Trophoblast cell (in vitro differentiated cells and primary cell): ENCODE measurements around the gene CYTH1.

Experiments used
- DNase-seq, 2 donors: peaks; one replicate each; pipeline ENCODE4 v3.0.0-alpha.2; 2016
- H2AFZ ChIP-seq: 2 replicates; pipeline ENCODE4 v1.6.1; 2013; ENCODE audit warnings: low read length, moderate library complexity, mild to moderate bottlenecking; ENCODE audit not compliant: insufficient read depth, poor library complexity
- H2AK5ac ChIP-seq: 2 replicates; pipeline ENCODE4 v1.6.1; 2013; ENCODE audit warnings: mild to moderate bottlenecking, low read length
- H2BK120ac ChIP-seq: 2 replicates; pipeline ENCODE4 v1.6.1; 2013; ENCODE audit warnings: low read length, mild to moderate bottlenecking, moderate library complexity; ENCODE audit not compliant: insufficient read depth, poor library complexity
- H2BK12ac ChIP-seq: 2 replicates; pipeline ENCODE4 v1.6.1; 2013; ENCODE audit warnings: mild to moderate bottlenecking, low read length, moderate library complexity
- H2BK5ac ChIP-seq: 2 replicates; pipeline ENCODE4 v1.6.1; 2013; ENCODE audit warnings: low read length, low read depth, moderate library complexity, mild to moderate bottlenecking; ENCODE audit not compliant: poor library complexity
- H3K14ac ChIP-seq: 2 replicates; pipeline ENCODE4 v1.6.1; 2013; ENCODE audit warnings: mild to moderate bottlenecking, low read length
- H3K18ac ChIP-seq: 2 replicates; pipeline ENCODE4 v1.6.1; 2013; ENCODE audit warnings: mild to moderate bottlenecking, low read length
- H3K23ac ChIP-seq: 2 replicates; pipeline ENCODE4 v1.6.1; 2013; ENCODE audit warnings: low read length
- H3K27ac ChIP-seq: 2 replicates; pipeline ENCODE4 v1.5.1; 2013; ENCODE audit warnings: low read depth, mild to moderate bottlenecking, inconsistent platforms, low read length, moderate library complexity
- H3K27me3 ChIP-seq: 2 replicates; pipeline ENCODE4 v1.6.1; 2013; ENCODE audit warnings: inconsistent platforms, mild to moderate bottlenecking, low read length, moderate library complexity; ENCODE audit not compliant: insufficient read depth
- H3K36me3 ChIP-seq, 2 experiments: 1 replicate in 1 of 2; 2 replicates in 1 of 2; pipeline ENCODE4 v1.6.1; 2013; ENCODE audit warnings: low read length in 2 of 2, mild to moderate bottlenecking in 2 of 2, moderate library complexity in 1 of 2; ENCODE audit not compliant: insufficient read depth in 2 of 2, control insufficient read depth in 1 of 2
- H3K4ac ChIP-seq: 2 replicates; pipeline ENCODE4 v1.6.1; 2013; ENCODE audit warnings: low read depth, mild to moderate bottlenecking, low read length, moderate library complexity
- H3K4me1 ChIP-seq, 2 experiments: 1 replicate in 1 of 2; 2 replicates in 1 of 2; pipeline ENCODE4 v1.6.1; 2013; ENCODE audit warnings: low read length in 2 of 2, mild to moderate bottlenecking in 2 of 2, moderate library complexity in 1 of 2; ENCODE audit not compliant: insufficient read depth in 2 of 2, control insufficient read depth in 1 of 2
- H3K4me2 ChIP-seq: 2 replicates; pipeline ENCODE4 v1.6.1; 2013; ENCODE audit warnings: inconsistent platforms, mild to moderate bottlenecking, low read length, moderate library complexity
- H3K4me3 ChIP-seq: 2 replicates; pipeline ENCODE4 v1.5.1; 2013; ENCODE audit warnings: mild to moderate bottlenecking, low read depth, low read length, inconsistent platforms
- H3K79me1 ChIP-seq: one replicate; pipeline ENCODE4 v1.6.1; 2013; ENCODE audit warnings: low read length
- H3K79me2 ChIP-seq: 2 replicates; pipeline ENCODE4 v1.6.1; 2013; ENCODE audit warnings: low read length, mild to moderate bottlenecking; ENCODE audit not compliant: control insufficient read depth, insufficient read depth, poor library complexity
- H3K9ac ChIP-seq: 2 replicates; pipeline ENCODE4 v1.6.1; 2013; ENCODE audit warnings: mild to moderate bottlenecking, low read length
- H3K9me3 ChIP-seq: 2 replicates; pipeline ENCODE4 v1.6.1; 2013; ENCODE audit warnings: low read depth, mild to moderate bottlenecking, control low read depth, inconsistent platforms, low read length; ENCODE audit not compliant: insufficient read depth
- H4K12ac ChIP-seq: 2 replicates; pipeline ENCODE4 v1.6.1; 2013; ENCODE audit warnings: low read depth, mild to moderate bottlenecking, low read length, moderate library complexity
- H4K8ac ChIP-seq: 2 replicates; pipeline ENCODE4 v1.6.1; 2013; ENCODE audit warnings: low read depth, mild to moderate bottlenecking, low read length, moderate library complexity
- H4K91ac ChIP-seq: one replicate; pipeline ENCODE4 v1.6.1; 2013; ENCODE audit warnings: low read depth, mild to moderate bottlenecking, low read length, moderate library complexity
- WGBS: extraction: QIAGEN DNeasy Blood & Tissue Kit; methylation state at CpG from one replicate; pipeline ENCODE4 v1.1.7; 2013; ENCODE audit warnings: missing lambda C conversion rate; ENCODE audit not compliant: insufficient read length, insufficient coverage; ENCODE audit errors: extremely low coverage; 5-methylcytosine and 5-hydroxymethylcytosine counted together

CYTH1 gene

DNA sequence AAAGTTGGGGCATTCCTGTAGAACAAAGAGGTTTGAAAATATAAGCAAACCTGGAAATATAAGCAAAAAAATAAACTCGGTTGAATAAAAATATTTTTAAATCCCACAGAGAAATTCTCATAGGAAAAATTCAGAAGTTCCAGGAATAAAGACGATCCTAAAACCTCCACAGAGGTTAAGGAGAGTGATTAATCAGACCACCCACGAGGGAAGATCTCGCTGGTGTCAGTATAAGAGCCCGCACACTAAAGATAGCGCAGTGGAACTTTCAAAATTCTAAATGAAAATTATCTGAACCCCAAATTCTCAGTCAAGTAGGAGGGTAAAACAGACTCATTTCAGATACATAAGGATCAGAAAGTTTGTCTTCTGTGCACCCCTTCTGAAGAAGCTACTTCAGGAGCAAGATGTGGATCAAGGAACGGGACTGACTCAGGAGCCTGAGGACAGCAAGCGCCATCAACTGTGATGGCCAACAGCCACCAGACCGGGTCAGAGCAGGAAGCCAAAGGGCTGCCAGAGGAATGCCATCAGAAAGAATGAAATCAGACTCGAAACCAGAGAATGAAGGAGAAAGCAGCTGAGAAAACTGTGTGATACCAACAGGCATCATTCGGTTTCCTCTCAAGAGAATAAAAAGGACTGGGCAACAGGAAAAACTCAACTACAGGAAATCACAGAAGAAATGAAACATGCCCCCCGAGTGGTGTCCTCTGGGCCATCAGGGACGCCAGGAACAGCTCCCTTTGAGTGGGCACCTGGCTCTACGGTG lies 66.9 kb downstream of the CYTH1 start:
- Histone ChIP-seq H3K4me2 (no peak overlapping the region), H3K14ac (no peak overlapping the region), H3K4ac (no peak overlapping the region), H2BK5ac (no peak overlapping the region), H3K4me3 (no peak overlapping the region), H3K27me3 (no peaks in the 10 kb centered on the region), H2AFZ (no peak overlapping the region), H2BK120ac (no peak overlapping the region), H3K23ac (no peak overlapping the region), H3K9me3 (peaks cover 3% of the 10 kb centered on the region), H3K79me2 (no peaks in the 10 kb centered on the region), H4K91ac (no peak overlapping the region), H3K18ac (no peak overlapping the region), H4K12ac (no peak overlapping the region), H3K79me1 (no peaks in the 10 kb centered on the region), H3K4me1 (peaks cover 5 to 7% of the 10 kb centered on the region in 2 experiments), H2AK5ac (no peak overlapping the region), H3K36me3 (no peaks in the 10 kb centered on the region), H2BK12ac (no peak overlapping the region), H4K8ac (no peak overlapping the region), H3K9ac (no peak overlapping the region), H3K27ac (no peak overlapping the region)
- no CpG with 5 or more reads among the region's 14 CpGs for WGBS
- peak in 1 of 2 donors; percentile 44 for DNase-seq

DNA sequence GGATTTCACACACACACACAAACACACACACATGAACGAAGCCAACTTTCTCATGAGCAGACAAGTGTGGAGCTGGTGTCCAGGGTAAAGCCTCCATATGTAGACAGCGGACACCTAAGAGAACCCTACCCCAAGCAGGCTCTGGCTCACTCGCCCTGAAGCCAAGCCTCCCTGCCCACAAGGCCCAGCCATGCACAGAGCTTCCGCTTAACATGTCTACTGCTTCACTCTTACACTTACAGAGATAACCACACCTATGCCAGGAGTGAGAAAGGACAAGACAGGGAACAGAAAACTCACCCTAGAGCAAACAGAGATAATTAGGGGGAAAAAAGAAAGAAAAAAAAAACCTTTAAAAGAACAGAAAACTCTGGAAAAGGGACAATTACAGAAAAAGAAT lies 67.5 kb downstream of the CYTH1 start:
- no CpG with 5 or more reads among the region's 4 CpGs for WGBS
- no peak overlapping the region for H2BK120ac ChIP-seq

DNA sequence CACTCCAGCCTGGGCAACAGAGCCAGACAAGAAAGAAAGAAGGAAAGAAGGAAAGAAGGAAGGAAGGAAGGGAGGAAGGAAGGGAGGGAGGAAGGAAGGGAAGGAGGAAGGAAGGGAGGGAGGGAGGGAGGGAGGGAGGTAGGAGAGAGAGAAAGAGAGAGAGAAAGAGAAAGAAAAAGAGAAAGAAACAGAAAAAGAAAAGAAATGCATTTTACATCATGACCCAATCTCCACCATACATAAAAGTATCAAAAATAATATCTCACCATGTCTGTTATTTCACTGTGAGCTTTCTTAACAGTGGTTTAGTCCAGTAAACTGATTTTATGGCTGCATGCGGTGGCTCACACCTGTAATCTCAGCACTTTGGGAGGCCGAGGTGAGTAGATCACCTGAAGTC lies 70.0 kb downstream of the CYTH1 start:
- Histone ChIP-seq H3K18ac (no peak overlapping the region), H3K27me3 (no peaks in the 10 kb centered on the region), H3K4ac (no peak overlapping the region), H3K9me3 (peaks cover 2% of the 10 kb centered on the region), H2BK12ac (no peak overlapping the region), H3K23ac (no peak overlapping the region), H2AFZ (no peak overlapping the region), H4K91ac (no peak overlapping the region), H3K4me3 (no peak overlapping the region), H3K9ac (no peak overlapping the region), H3K79me1 (no peaks in the 10 kb centered on the region), H3K27ac (no peak overlapping the region), H2BK5ac (no peak overlapping the region), H3K4me1 (peaks cover 3 to 7% of the 10 kb centered on the region in 2 experiments), H3K79me2 (no peaks in the 10 kb centered on the region), H2AK5ac (no peak overlapping the region), H4K8ac (no peak overlapping the region), H3K4me2 (no peak overlapping the region), H3K14ac (no peak overlapping the region), H3K36me3 (no peaks in the 10 kb centered on the region), H4K12ac (no peak overlapping the region), H2BK120ac (no peak overlapping the region)
- no peak for DNase-seq
- WGBS: no CpG with 5 or more reads among the region's 2 CpGs

More for the DNA sequence above, 67.5 kb downstream of the CYTH1 start:
- H4K12ac ChIP-seq: no peak overlapping the region
- no peak overlapping the region for H3K23ac ChIP-seq
- no peak overlapping the region for H3K9ac ChIP-seq
- peaks cover 5 to 7% of the 10 kb centered on the region in 2 experiments for H3K4me1 ChIP-seq
- no peak overlapping the region for H4K91ac ChIP-seq
- H2BK12ac ChIP-seq: no peak overlapping the region
- H3K4me3 ChIP-seq: no peak overlapping the region
- no peak overlapping the region for H2AK5ac ChIP-seq
- peaks cover 3% of the 10 kb centered on the region for H3K9me3 ChIP-seq
- H4K8ac ChIP-seq: no peak overlapping the region
- H3K27me3 ChIP-seq: no peaks in the 10 kb centered on the region
- no peak overlapping the region for H3K4ac ChIP-seq
- no peak overlapping the region for H3K18ac ChIP-seq
- no peaks in the 10 kb centered on the region for H3K79me2 ChIP-seq
- no peak overlapping the region for H3K4me2 ChIP-seq
- H3K36me3 ChIP-seq: no peaks in the 10 kb centered on the region
- no peak overlapping the region for H3K27ac ChIP-seq
- no peak for DNase-seq
- no peak overlapping the region for H3K14ac ChIP-seq
- no peak overlapping the region for H2BK5ac ChIP-seq
- no peak overlapping the region for H2AFZ ChIP-seq
- no peaks in the 10 kb centered on the region for H3K79me1 ChIP-seq

DNA sequence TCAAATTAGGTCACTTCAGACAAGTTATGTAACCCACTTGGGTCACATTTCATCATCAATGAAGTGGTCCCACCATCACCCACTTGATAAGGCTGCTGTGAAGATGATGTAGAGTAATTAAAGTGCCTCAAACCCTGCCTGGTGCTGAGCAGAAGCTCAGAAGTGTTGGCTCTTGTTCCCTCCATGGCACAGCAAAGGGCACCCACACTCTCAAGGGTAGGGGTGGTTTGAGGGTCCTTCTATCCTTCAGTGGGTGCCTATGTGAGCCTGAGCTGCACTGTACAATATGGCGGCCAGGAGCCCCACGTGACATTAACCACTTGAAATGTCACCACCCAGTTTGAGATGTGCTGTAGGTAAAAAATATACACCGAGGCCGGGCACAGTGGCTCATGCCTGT lies 71.5 kb downstream of the CYTH1 start:
- Histone ChIP-seq H3K4me1 (peaks cover 2 to 7% of the 10 kb centered on the region in 2 experiments), H3K4me2 (no peak overlapping the region), H4K12ac (no peak overlapping the region), H3K27me3 (no peaks in the 10 kb centered on the region), H3K27ac (no peak overlapping the region), H3K36me3 (peaks cover 0 to under 1% of the 10 kb centered on the region in 2 experiments), H3K23ac (no peak overlapping the region), H2BK120ac (no peak overlapping the region), H2AK5ac (no peak overlapping the region), H3K4ac (no peak overlapping the region), H3K18ac (no peak overlapping the region), H2BK12ac (no peak overlapping the region), H3K79me2 (no peaks in the 10 kb centered on the region), H3K9ac (no peak overlapping the region), H3K14ac (no peak overlapping the region), H3K79me1 (no peaks in the 10 kb centered on the region), H3K4me3 (no peak overlapping the region), H2AFZ (no peak overlapping the region), H2BK5ac (no peak overlapping the region), H4K8ac (no peak overlapping the region), H3K9me3 (no peaks in the 10 kb centered on the region), H4K91ac (no peak overlapping the region)
- no CpG with 5 or more reads among the region's 4 CpGs for WGBS
- no peak for DNase-seq
